HG03457 (cell line): ENCODE results near the gene TMEM132D.

Source experiments
- ATAC-seq: cut with Tn5 transposase; IDR thresholded peaks from one replicate; pipeline ENCODE4 v1.9.1; 2021; ENCODE audit warnings: moderate number of reproducible peaks; ENCODE audit not compliant: unreplicated experiment

Gene TMEM132D

DNA sequence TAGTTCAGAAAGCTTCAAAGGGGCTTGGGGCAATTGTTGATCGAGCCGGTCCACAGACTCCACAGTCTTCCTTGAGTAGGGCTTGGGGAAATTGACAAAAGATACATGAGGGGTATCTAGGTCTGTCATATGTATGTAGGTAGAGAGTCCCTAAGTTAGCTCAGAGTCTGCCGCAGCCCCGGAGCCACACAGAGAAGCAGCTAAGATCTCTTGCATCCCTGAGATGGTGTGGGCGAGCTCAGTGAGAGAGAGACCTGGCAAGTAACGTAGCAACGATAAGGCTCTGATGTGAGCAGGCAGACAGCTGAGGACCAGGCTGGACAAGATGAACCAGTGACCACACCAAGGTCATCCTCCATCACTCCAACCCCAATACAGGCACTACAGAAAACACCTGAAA lies 297.6 kb downstream of the TMEM132D start:
- ATAC-seq: no peak

DNA sequence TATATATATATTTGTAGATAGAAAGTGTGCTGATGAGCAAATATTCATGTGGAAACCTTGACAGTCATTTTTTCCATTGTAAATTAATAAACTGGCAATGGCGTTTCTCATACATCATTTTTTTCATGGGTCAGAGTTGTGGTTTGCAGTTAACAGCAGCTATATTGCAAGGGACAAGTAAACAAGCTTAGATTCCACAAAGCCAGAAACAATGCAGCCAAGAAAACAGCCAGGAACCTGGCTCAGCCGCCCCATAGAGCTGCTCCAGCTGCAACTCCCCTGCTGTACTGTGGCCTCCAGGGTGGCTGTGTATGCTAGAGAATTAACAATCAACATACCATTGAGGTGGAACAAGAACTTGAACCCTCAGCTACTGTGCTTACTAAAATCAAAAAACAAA lies 298.2 kb downstream of the TMEM132D start:
- ATAC-seq: no peak

DNA sequence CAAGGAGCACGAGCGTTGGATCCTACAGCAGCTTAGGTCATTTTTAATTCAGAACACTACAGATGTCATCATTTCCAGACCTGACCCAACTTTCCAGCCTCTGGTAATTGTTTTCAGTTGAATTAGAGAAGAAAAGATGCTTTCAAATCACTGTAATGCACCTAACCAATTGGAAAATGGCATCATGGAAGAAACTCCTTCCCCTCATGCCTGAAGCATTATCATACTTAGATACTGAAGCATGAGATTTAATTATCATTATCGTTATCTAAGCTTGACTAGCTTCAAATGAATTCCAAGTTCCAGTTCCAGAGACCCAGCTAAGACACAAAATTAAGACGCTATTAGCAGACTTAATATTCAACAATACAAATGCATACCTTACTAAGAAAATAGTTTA lies 299.3 kb downstream of the TMEM132D start:
- no peak for ATAC-seq

DNA sequence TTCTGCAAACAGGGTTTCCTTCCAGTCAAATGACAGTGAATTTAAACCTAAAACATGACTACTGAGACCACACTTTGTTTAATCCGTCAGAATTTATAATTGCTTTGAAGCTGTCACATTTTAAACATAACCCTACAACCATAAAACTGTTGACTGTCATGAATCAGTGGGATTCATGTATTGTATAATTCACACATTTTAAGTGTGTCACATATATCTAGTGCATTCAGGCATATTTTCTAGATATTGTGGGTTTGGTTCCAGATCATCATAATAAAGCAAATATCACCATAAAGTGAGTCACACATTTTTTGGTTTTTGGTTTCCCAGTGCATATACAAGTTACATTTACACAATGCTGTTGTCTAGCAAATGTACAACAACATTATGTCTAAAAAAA lies 304.4 kb downstream of the TMEM132D start:
- ATAC-seq: no peak

DNA sequence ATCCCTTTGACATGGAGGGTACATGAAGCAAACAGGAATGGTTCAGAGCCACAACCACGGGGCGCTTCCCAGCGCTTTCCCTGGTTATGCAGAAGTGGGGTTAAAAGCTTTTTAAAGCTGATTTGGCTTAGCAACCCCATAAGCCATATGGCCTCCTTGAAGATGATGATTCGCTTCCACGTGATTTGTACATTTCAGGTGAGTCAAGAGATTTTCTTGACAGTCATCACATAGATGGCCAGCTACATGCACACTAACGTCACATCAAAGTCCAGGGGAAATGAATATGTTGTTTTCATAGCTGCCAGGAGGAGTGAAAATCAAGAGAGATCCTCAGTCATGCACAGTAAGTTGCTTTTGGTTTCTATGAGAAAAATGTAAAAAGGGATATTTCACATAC lies 309.7 kb downstream of the TMEM132D start:
- no peak for ATAC-seq

DNA sequence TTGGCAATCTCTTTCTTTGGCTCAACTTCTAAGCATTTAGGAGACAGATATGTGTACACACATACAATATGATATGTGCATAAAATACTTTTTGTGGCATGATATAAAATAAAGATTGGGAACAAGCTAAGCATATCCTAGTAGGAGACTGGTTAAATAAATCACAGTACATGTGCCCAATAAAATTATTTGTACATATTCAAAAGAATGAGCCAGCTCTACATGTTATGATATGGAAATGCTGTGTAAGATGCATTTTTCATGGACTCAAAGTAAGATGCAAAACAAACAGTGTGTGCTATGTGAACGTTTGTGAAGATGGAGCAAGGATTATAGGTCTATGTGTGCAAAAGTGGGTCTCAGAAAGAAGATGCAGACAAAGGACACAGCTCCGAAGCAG lies 311.4 kb downstream of the TMEM132D start:
- ATAC-seq: no peak

DNA sequence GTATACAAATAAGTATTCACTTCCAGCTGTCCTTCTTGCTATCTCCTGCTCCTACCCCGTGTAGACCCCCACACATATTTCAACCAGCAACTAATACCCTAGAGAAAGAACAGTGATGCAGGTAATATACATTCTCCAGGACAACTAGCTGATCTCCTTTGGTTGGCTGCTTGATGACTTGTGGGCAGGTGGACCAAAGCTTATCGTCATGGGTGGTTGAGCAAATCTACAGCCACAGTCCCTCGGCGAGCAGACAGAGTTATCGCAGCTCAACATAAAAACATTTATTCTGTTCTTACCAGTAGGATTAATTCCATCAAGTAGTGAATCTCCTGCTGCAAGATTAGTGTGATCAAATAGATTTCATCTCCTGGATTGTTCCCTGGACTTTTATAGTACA lies 314.3 kb downstream of the TMEM132D start:
- ATAC-seq: no peak

DNA sequence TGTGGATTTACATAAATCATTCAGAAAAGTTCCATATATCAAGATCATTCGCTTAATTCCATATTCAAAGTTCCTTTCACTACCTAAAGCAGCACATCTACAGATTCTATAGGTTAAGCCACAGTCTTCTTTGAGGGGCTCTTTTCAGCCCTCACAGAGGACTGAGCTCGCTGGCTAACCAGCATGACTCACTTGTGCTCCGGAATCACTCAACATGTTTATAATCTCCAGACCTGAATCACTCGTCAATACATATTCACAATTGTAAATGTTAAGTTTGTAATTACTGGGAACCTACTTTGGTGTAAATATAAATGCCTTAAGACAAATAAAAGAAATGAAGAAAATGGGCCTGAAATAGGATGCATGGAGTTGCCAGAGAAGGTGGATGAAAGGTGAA lies 315.7 kb downstream of the TMEM132D start:
- ATAC-seq: no peak

DNA sequence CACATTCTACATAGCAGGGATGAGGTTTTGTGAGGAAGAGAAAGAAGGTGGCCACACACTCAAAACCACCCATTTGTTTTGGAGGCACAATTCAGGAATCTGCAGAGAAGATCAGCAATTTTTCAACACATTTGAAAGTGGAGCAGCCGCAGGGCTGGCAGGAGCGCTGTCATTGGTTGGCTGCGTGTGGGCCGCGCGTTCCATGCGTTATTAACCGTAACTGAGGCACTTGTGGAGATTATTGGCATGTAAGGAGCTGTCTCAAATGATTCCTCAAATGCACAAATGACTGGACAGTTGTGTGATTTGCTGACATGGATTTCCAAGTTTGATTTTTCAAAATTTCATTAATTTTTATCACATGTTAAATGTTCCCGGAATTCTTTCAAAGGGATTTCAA lies 318.5 kb downstream of the TMEM132D start:
- ATAC-seq: no peak

DNA sequence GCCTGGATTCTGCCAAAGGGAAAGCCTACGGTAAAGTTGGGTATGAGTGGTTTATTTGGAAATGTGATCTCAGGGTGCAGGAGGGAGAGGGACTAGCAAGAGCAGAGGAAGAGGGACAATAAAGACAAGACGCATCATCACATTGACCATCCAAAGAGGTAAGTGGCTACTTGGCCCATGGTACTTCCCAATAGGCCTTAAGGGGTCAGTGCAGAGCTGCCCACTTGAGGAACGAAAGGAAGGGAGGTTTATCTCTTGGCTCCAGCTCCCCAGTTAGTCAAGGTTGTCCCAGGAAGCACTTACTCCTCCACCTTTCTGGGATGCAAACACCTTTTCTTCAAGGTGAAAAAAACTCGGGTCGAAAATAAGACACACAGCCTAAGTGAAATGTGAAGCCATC lies 323.9 kb downstream of the TMEM132D start:
- ATAC-seq: no peak

DNA sequence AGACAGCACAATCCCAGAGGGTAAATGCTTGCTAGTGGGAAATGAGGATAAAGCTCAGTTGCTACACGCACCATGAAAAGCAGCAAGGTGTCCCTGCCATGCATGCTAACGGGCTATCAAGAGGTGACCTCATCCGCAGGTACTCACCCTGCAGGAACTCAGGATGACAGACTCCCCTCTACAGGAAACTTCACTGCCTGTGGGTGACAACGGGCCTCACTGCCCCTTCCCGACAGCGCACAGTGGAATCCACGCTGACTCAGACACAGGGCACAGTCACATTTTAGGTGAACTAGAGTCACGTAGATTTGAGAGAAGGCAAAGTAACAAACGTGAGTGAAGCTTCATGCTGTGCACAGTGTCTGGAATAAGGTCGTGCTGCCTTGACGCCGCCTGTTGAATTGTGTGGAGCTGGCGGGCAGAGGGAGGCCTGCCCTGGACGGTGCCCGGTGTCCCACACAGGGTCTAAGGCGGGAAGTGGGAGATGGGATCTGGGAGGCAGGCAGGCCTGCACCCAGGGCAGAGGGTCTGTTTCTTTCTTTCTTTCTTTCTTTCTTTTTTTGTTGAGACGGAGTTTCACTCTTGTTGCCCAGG lies 331.8 kb downstream of the TMEM132D start:
- no peak for ATAC-seq

DNA sequence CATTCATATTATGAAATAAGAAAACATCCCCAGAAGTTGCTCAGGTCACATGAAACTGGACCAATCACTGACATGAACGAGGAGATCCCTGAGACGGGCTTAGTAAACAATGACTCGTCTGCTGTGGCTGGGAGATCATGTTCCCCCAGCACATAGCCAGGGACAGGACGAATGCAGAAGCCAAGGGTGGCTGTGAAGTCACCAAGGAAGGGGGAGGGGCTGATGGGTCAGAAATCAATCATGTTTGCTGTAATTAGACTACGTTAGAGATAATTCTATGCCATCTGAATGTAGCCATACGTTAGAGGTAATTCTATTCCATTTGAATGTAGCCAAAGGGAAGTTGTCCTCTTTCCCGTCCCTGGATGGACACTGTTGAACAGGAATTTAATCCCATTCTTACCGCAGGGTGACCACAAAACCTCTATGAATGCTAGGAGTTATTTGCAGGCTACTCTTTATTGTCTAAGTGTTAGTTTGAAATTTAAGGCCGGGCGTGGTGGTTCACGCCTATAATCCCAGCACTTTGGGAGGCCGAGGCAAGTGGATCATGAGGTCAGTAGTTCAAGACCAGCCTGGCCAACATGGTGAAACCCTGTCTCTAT lies 332.9 kb downstream of the TMEM132D start:
- ATAC-seq: no peak

DNA sequence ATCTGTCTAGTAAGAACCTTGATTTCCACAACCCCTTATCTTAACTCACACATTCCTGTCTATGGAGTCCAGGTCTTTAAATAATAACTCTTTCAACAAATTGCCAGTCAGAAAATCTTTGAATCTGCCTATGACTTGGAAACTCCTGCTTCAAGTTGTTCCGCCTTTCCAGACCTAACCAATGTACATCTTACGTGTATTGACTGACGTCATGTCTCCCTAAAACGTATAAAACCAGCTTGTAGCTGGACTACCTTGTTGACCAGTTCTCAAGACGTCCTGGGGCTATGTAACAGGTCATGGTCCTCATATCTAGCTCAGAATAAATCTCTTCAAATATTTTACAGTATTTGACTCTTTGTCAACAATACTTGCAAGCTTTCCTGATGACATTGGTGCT lies 337.0 kb downstream of the TMEM132D start:
- ATAC-seq: no peak

DNA sequence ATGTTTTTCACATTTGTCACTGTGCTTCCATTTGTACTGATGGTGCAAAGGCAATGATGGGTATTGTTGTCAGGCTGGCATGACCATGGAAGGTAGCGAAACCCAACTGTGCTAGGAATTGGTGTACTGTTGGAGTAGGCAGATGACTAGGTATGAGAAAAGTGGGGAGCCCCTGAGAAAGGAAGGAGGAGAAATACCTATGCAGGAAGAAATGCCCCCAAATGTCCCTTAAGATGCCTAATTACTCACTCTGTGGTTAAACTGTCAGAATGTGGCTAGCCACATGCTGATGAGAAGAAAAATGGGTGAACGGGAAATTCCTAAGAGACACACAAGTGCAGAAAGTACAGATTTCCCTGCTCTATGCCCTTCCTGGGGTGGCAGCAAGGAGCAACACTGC lies 339.1 kb downstream of the TMEM132D start:
- ATAC-seq: no peak

DNA sequence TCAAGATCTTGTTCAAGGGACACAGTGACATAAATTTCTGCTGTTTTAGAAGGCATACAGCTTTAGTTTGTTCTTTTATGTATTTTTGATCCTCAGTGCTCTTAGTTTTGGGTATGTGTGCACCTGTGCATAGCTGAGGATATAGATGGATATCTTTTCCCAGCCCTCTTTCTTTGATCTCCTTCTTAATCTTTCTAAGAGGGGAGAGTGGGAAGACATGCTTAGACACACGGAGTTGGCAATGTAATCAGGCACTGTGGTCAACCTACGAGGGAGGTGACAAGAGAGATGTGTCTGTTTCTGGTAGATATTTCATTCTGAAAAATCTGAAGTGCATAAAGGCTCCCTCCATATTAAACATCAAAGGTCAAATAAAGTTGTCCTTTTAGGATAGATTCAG lies 340.6 kb downstream of the TMEM132D start:
- no peak for ATAC-seq

DNA sequence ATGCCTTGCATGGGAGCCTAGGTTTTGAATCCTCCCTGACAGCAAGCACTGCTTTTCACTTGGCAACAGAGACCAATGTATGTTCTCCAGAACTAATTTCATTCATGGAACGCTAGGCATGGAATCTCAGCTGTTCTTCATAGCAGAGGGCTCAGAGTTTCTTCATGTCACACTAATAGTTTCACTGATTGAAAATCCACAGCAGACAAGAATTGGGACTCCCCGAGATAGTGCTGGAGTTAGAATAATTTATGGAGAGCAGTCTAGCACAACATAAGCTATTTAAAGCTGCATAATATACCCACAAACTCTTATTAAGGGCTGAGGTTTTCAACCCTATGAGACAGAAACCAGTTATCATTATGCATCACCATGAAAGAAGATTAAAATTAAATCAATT lies 342.5 kb downstream of the TMEM132D start:
- no peak for ATAC-seq

DNA sequence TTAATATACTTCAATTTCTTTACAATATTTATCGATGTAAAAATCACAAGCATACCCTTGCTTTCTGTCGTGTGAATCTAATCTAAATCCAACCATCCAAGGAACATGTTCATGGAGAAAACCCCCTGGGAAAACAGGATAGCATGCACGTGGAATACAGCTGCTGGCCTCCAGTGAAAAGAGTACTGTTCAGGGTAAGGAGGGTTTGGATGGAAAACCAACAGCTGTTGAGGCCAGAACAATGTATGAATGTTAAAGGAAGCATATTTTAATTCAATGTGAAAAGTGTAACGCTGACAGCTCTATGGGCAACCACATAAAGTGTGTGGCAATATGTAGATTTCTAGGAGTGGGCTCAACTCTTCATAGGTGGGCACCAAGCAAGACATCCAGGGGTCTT lies 344.0 kb downstream of the TMEM132D start:
- ATAC-seq: no peak

DNA sequence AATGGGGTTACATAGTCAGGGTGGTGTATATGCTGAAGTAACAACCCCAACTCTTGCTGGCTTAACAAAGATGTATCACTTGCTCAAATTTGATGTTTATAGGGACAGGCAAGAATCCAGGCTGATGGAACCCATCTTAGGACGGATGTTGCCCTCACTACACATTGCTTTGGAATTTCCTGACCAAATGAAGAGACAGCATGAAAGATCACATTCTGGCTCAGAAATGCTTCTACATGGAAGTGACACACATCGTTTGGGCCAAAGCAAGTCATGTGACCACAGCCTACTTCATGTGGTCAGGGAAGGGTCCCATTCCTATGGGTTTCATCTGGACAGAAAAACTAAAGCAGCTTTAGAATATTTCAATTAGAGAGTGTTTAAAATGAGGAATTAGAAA lies 345.8 kb downstream of the TMEM132D start:
- no peak for ATAC-seq

DNA sequence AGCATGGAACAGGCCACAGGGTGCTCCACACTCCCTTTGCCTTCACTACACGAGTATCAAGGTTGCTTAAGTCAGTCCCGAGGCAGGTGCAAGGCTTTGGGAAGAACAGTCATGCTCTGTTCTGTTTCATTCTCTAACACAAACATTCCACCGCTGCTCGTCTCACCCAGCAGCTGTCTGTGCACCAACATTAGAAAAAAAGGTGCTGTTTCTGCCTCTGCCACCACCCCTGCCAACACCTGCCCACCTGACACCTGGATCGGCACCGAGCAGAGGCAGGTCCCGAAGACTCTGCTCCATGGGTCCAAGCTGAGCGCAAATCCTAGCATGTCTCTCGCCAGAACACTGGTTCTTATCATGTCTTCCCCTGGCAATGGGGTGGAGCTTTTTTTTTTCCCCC lies 347.7 kb downstream of the TMEM132D start:
- ATAC-seq: no peak

DNA sequence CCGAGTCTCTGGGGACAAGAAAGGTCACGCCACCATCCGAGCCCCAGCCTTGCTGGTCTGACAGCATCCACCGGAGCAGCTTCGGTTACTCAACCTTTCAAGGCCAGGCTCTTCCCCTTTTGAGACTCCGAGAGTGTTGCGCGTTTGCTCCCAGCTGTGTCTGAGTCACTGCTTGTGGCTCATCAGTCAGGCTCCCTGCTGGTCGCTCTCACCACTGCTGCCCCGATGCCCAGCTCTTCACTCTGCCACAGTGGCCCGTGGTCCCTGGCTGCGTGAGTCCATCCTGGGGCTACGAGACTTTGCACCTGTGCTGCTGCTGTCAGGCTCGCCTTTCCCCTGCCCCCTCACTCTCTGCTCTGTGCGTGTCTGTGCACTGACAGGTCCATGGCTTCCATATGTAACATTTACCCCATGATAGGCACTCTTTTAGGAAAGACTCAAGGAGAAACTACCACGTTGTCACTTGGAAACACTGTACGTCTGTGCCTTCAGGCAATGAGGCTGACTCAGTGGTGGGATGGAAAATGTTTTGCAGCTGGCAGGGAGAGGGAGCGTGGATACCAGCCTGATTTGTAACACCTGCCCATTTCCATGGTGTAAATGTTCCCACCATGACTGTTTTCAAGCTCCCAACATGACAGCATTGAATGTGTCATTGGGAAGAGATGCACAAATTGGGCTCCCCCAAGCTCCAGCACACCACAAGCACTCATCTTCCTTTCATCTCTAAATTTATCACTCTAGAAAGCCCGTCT lies 350.7 kb downstream of the TMEM132D start:
- ATAC-seq: no peak

DNA sequence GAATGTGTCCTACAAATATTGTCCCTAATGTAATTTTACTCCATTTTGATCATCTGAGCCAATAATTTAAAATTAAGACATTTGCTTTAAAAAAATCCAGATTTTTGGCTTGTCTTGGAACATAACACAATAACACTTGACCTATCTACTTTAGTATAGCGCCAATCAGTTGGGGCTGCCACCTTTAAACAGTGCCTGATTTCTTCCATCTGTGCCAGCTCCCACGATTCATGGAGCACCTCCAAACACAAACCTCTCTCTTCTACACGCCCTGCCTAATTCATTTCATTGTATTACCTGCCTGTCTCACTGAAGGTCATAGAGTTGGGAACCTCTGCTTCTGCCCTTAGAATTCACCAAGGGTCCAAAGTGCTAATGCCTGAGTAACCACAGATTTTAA lies 352.4 kb downstream of the TMEM132D start:
- ATAC-seq: no peak

DNA sequence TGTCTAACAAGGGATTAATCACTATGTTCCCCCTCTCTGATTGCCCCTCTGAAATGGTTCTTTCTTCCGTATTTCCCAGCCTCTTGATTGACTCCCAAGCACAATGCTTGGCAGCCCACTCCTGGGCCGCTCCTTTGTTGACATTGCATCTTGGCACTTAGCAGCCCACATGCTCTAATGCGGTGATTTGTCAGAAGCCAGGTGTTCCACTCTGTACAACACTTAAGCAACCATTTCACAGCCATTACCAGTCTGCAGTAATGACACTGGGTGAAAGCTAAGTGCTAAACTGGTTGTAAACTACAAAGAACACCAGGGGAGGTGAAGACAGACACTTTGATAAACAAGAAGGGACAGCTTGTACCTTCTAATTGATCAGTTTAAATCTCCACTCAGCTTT lies 353.5 kb downstream of the TMEM132D start:
- ATAC-seq: no peak

DNA sequence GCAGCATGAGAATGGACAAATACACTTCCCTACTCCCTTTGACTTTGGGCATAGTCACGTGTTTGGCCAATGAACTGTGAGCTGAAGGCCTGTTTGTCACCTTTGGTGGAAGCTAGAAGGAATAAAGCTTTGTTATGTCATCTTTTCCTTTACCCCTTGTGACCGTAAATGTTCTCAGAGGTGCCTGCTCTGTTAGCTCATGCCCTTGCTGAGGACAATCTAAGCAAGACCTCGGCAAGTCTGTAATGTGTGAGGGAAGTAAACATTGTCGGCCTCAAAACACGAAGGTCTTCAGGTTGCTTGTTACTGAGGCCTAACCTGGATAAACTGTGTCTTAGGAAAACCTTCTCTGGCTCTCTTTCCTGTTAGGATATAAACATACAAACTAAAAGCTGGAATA lies 354.2 kb downstream of the TMEM132D start:
- ATAC-seq: no peak
